Upper lobe of left lung (tissue), 4 donors: ENCODE measurements around the gene PRKCA.

ENCODE experiments used
- EP300 ChIP-seq, 4 donors: sonication (generic); formaldehyde crosslinking; IDR thresholded peaks; one replicate each; pipeline ENCODE4 v1.5.1; 2017; ENCODE audit warnings: antibody characterized with exemption in 4 of 4, control low read depth in 2 of 4
- POLR2A ChIP-seq, 4 donors: fragments of 450-650 bp; IDR thresholded peaks; one replicate each; pipeline ENCODE4 v1.5.1; 2016 to 2017; ENCODE audit warnings: antibody characterized with exemption in 4 of 4, mild to moderate bottlenecking in 2 of 4
- POLR2AphosphoS5 ChIP-seq, 2 donors: sonication (generic); formaldehyde crosslinking; IDR thresholded peaks; one replicate each; pipeline ENCODE4 v1.5.1; 2017; ENCODE audit warnings: antibody characterized with exemption in 2 of 2
- TF ChIP-seq, protein P1 (sequence below), 6 experiments: fragments of 450-650 bp in 4 of 6; fragments of 200-600 bp in 2 of 6; sonication (generic) in 2 of 6; IDR thresholded peaks; one replicate each; pipeline ENCODE4 v1.5.1; 2016 to 2019; ENCODE audit warnings: antibody characterized with exemption in 6 of 6

DNA sequence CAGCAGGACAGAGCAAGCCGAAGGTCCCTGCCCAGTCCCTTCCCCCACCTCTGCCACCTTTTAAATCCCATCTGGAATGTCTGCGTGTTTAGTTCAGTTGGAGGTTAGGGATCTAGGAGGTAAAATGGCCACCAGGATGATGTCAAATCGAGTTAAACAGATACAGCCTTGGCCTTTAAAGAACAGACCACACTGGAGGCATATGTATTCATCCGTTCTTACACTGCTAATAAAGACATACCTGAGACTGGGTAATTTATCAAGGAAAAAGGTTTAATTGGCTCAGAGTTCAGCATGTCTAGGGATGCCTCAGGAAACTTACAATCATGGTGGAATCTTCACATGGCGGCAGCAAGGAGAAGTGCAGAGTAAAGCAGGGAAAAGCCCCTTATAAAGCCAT lies 364.7 kb downstream of the PRKCA start:
- TF ChIP-seq, protein P1, sequence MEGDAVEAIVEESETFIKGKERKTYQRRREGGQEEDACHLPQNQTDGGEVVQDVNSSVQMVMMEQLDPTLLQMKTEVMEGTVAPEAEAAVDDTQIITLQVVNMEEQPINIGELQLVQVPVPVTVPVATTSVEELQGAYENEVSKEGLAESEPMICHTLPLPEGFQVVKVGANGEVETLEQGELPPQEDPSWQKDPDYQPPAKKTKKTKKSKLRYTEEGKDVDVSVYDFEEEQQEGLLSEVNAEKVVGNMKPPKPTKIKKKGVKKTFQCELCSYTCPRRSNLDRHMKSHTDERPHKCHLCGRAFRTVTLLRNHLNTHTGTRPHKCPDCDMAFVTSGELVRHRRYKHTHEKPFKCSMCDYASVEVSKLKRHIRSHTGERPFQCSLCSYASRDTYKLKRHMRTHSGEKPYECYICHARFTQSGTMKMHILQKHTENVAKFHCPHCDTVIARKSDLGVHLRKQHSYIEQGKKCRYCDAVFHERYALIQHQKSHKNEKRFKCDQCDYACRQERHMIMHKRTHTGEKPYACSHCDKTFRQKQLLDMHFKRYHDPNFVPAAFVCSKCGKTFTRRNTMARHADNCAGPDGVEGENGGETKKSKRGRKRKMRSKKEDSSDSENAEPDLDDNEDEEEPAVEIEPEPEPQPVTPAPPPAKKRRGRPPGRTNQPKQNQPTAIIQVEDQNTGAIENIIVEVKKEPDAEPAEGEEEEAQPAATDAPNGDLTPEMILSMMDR (IDR thresholded peaks at IDR 0.05) = no peak
- no peak for TF ChIP-seq EP300 (IDR thresholded peaks at IDR 0.05)
- TF ChIP-seq POLR2AphosphoS5 (IDR thresholded peaks at IDR 0.05) = no peak
- no peak for TF ChIP-seq POLR2A (IDR thresholded peaks at IDR 0.05)
